Activated CD4-positive, alpha-beta T cell treated with anti-CD3 and anti-CD28 coated beads, Interleukin-2, amount 10 ng/mL, durations not matched to agents 7 days and 5 days (primary cell): ENCODE results near the gene PRM3. TPM values are rescaled to one million over a fixed set of nuclear protein-coding genes. Genes with fewer than 3 reads are reported as not detected.

Experiments used
- CTCF ChIA-PET: fragments of 350-600 bp; sonication (Branson Sonifier 250); formaldehyde crosslinking; loops from one replicate; lab custom pipeline; 2021; ENCODE audit warnings: antibody characterized with exemption; lab: Charles Lee
- POLR2A ChIA-PET: fragments of 350-600 bp; sonication (Branson Sonifier 250); formaldehyde crosslinking; loops from one replicate; lab custom pipeline; 2021; ENCODE audit warnings: antibody characterized with exemption; lab: Charles Lee
- DNase-seq: peaks from one replicate; pipeline ENCODE4 v3.0.0-alpha.2; 2020
- H3K27ac Mint-ChIP-seq: one replicate; pipeline ENCODE4 v1.8.0; 2021; ENCODE audit warnings: mild to moderate bottlenecking, moderate library complexity, mixed read lengths
- H3K27me3 Mint-ChIP-seq: one replicate; pipeline ENCODE4 v1.8.0; 2021; ENCODE audit warnings: mixed read lengths
- H3K36me3 Mint-ChIP-seq: one replicate; pipeline ENCODE4 v1.8.0; 2021; ENCODE audit warnings: low read depth, mixed read lengths
- H3K4me1 Mint-ChIP-seq: one replicate; pipeline ENCODE4 v1.8.0; 2021; ENCODE audit warnings: mixed read lengths
- H3K4me3 Mint-ChIP-seq: one replicate; pipeline ENCODE4 v1.8.0; 2021; ENCODE audit warnings: mild to moderate bottlenecking, moderate library complexity, mixed read lengths
- H3K9me3 Mint-ChIP-seq: one replicate; pipeline ENCODE4 v1.8.0; 2021; ENCODE audit warnings: mixed read lengths
- total RNA-seq, 2 experiments: library from RNA; stranded (reverse); gene quantifications; one replicate each; pipeline ENCODE4 v1.2.3, GENCODE V29; 2021

Gene PRM3
- total RNA-seq, 2 experiments from 2014 or later, result not detected

GRCh38 chr16:11241480-11242204, 31.8 kb downstream of the PRM3 start:
- no peak for DNase-seq
- Mint-ChIP-seq H3K9me3 (peaks cover 3% of the 10 kb centered on the region), H3K27ac (no peak overlapping the region), H3K27me3 (no peaks in the 10 kb centered on the region), H3K36me3 (peaks cover 5% of the 10 kb centered on the region), H3K4me3 (no peak overlapping the region), H3K4me1 (peaks cover 23% of the 10 kb centered on the region)
- POLR2A ChIA-PET, result interaction anchor here (0.6 kb wide), 1 partner anchor 249 kb away, joined by 4 read pairs; no protein-coding TSS in a partner anchor
- CTCF ChIA-PET, result interaction anchor here (1.0 to 2.4 kb wide), 2 partner anchors 9 to 11 kb away, joined by 3 to 8 read pairs; no protein-coding TSS in a partner anchor

- CTCF ChIA-PET, result interaction anchor here (0.8 to 2.4 kb wide), 3 partner anchors 8 to 95 kb away, joined by 3 to 8 read pairs (median 3); no protein-coding TSS in a partner anchor
- peaks cover 3% of the 10 kb centered on the region for H3K9me3 Mint-ChIP-seq
- peak; percentile 58 for DNase-seq
- no peak overlapping the region for H3K4me3 Mint-ChIP-seq
- no peak overlapping the region for H3K27ac Mint-ChIP-seq
- peaks cover 20% of the 10 kb centered on the region for H3K4me1 Mint-ChIP-seq
- POLR2A ChIA-PET, result interaction anchor here (1.0 to 1.2 kb wide), 2 partner anchors 10 to 11 kb away, joined by 3 to 6 read pairs; no protein-coding TSS in a partner anchor
- H3K36me3 Mint-ChIP-seq, result peaks cover 2% of the 10 kb centered on the region
- H3K27me3 Mint-ChIP-seq, result no peaks in the 10 kb centered on the region
Observed at GRCh38 chr16:11240636-11241473, 32.6 kb downstream of the PRM3 start.

- ChIA-PET POLR2A (interaction anchor here (1.0 to 1.2 kb wide), 2 partner anchors 11 to 12 kb away, joined by 3 to 6 read pairs; no protein-coding TSS in a partner anchor), CTCF (interaction anchor here (0.8 kb wide), 1 partner anchor 94 kb away, joined by 3 read pairs; no protein-coding TSS in a partner anchor)
- peaks cover 20% of the 10 kb centered on the region for H3K4me1 Mint-ChIP-seq
- peaks cover 3% of the 10 kb centered on the region for H3K9me3 Mint-ChIP-seq
- H3K36me3 Mint-ChIP-seq, result peaks cover under 1% of the 10 kb centered on the region
- no peak for DNase-seq
- no peak overlapping the region for H3K4me3 Mint-ChIP-seq
- no peak overlapping the region for H3K27ac Mint-ChIP-seq
- no peaks in the 10 kb centered on the region for H3K27me3 Mint-ChIP-seq
Observed at GRCh38 chr16:11239644-11240632, 33.5 kb downstream of the PRM3 start.

GRCh38 chr16:11238272-11239202, 34.9 kb downstream of the PRM3 start:
- H3K27ac Mint-ChIP-seq, result peak overlapping the region; percentile 31
- no peaks in the 10 kb centered on the region for H3K36me3 Mint-ChIP-seq
- ChIA-PET CTCF (interaction anchor here (1.2 kb wide), 1 partner anchor 13 kb away, joined by 4 read pairs; no protein-coding TSS in a partner anchor), POLR2A (interaction anchor here (0.6 kb wide), 1 partner anchor 137 kb away, joined by 10 read pairs; no protein-coding TSS in a partner anchor)
- no peaks in the 10 kb centered on the region for H3K27me3 Mint-ChIP-seq
- H3K4me3 Mint-ChIP-seq, result no peak overlapping the region
- H3K9me3 Mint-ChIP-seq, result peaks cover 3% of the 10 kb centered on the region
- DNase-seq, result no peak
- H3K4me1 Mint-ChIP-seq, result peaks cover 31% of the 10 kb centered on the region

- Mint-ChIP-seq H3K9me3 (peaks cover 3% of the 10 kb centered on the region), H3K4me1 (peaks cover 50% of the 10 kb centered on the region), H3K4me3 (no peak overlapping the region), H3K27me3 (no peaks in the 10 kb centered on the region), H3K36me3 (no peaks in the 10 kb centered on the region), H3K27ac (peak overlapping the region; percentile 27)
- CTCF ChIA-PET, result interaction anchor here (0.8 to 2.0 kb wide), 7 partner anchors 10 to 271 kb away, joined by 3 to 13 read pairs (median 4); no protein-coding TSS in a partner anchor
- POLR2A ChIA-PET, result no interaction called here
- DNase-seq, result no peak
Observed at GRCh38 chr16:11236461-11237254, 36.8 kb downstream of the PRM3 start.

- DNase-seq, result no peak
- peak overlapping the region; percentile 75 for H3K27ac Mint-ChIP-seq
Observed at GRCh38 chr16:11235703-11235991, 37.8 kb downstream of the PRM3 start.

GRCh38 chr16:11234884-11235702, 38.3 kb downstream of the PRM3 start:
- Mint-ChIP-seq H3K36me3 (peaks cover 1% of the 10 kb centered on the region), H3K4me3 (no peak overlapping the region), H3K4me1 (peaks cover 65% of the 10 kb centered on the region), H3K27ac (peak overlapping the region; percentile 75), H3K27me3 (no peaks in the 10 kb centered on the region), H3K9me3 (peaks cover 3% of the 10 kb centered on the region)
- CTCF ChIA-PET, result interaction anchor here (1.1 to 3.3 kb wide), 6 partner anchors 10 to 269 kb away, joined by 3 to 16 read pairs (median 6); partner anchors contain the start of gene SOCS1
- DNase-seq, result no peak
- POLR2A ChIA-PET, result interaction anchor here (0.6 kb wide), 1 partner anchor 14 kb away, joined by 3 read pairs; no protein-coding TSS in a partner anchor

More at GRCh38 chr16:11235703-11235991, 37.8 kb downstream of the PRM3 start:
- ChIA-PET CTCF (interaction anchor here (0.8 to 3.3 kb wide), 8 partner anchors 11 to 270 kb away, joined by 3 to 16 read pairs (median 5); partner anchors contain the start of gene SOCS1), POLR2A (interaction anchor here (0.6 kb wide), 1 partner anchor 14 kb away, joined by 3 read pairs; no protein-coding TSS in a partner anchor)
- Mint-ChIP-seq H3K36me3 (peaks cover 1% of the 10 kb centered on the region), H3K9me3 (peaks cover 3% of the 10 kb centered on the region), H3K4me3 (no peak overlapping the region), H3K4me1 (peaks cover 60% of the 10 kb centered on the region), H3K27me3 (no peaks in the 10 kb centered on the region)

- peak; percentile 66 for DNase-seq
- H3K27me3 Mint-ChIP-seq, result no peaks in the 10 kb centered on the region
- CTCF ChIA-PET, result interaction anchor here (0.6 to 3.3 kb wide), 8 partner anchors 9 to 114 kb away, joined by 3 to 16 read pairs (median 4); partner anchors contain the start of gene SOCS1
- peak overlapping the region; percentile 98 for H3K27ac Mint-ChIP-seq
- POLR2A ChIA-PET, result interaction anchor here (0.6 to 1.7 kb wide), 4 partner anchors 9 to 209 kb away, joined by 3 read pairs; no protein-coding TSS in a partner anchor
- H3K4me1 Mint-ChIP-seq, result peaks cover 77% of the 10 kb centered on the region
- peaks cover 1% of the 10 kb centered on the region for H3K36me3 Mint-ChIP-seq
- peak overlapping the region; percentile 70 for H3K4me3 Mint-ChIP-seq
- H3K9me3 Mint-ChIP-seq, result peaks cover 3% of the 10 kb centered on the region
Observed at GRCh38 chr16:11233727-11234376, 39.6 kb downstream of the PRM3 start.
